ENCODE data around the gene BAHD1.

DNA sequence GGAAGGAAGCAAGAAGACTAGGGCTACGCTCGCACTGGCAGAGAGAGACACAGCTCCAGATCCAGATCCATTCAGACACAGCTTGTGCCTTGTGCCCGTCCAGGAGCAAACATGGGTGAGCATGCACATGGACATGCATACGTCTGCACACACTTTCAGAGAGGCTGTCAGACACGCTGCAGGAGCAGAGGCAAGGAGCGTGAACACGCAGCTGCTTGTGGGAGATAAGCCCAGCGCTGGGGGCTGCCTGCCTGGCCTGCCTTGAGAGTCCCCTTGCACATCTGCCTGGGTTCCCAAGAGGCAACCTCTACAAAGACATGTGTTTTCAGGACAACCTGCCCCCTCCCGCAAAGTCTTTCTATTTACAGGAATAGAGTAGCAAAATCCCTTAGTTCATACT is 13.6 kb upstream of the BAHD1 start:
- TF ChIP-seq, protein P1, sequence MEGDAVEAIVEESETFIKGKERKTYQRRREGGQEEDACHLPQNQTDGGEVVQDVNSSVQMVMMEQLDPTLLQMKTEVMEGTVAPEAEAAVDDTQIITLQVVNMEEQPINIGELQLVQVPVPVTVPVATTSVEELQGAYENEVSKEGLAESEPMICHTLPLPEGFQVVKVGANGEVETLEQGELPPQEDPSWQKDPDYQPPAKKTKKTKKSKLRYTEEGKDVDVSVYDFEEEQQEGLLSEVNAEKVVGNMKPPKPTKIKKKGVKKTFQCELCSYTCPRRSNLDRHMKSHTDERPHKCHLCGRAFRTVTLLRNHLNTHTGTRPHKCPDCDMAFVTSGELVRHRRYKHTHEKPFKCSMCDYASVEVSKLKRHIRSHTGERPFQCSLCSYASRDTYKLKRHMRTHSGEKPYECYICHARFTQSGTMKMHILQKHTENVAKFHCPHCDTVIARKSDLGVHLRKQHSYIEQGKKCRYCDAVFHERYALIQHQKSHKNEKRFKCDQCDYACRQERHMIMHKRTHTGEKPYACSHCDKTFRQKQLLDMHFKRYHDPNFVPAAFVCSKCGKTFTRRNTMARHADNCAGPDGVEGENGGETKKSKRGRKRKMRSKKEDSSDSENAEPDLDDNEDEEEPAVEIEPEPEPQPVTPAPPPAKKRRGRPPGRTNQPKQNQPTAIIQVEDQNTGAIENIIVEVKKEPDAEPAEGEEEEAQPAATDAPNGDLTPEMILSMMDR (IDR thresholded peaks at IDR 0.05) = no peak
- TF ChIP-seq SIN3A (IDR thresholded peaks at IDR 0.05; ENCODE audit: borderline replicate concordance, insufficient read depth, low read depth, low read length) (no peak), POLR2AphosphoS5 (IDR thresholded peaks at IDR 0.05; ENCODE audit: low read depth, low read length) (no peak), TCF7L2 (IDR thresholded peaks at IDR 0.05; ENCODE audit: low read depth, low read length) (no peak)

All from Panc1 (cell line).